Activated CD8-positive, alpha-beta T cell treated with anti-CD3 and anti-CD28 coated beads for 36 hours (primary cell): Measurements from ENCODE around the gene TSR3. TPM values are rescaled to one million over a fixed set of nuclear protein-coding genes. Genes with fewer than 3 reads are reported as not detected.

ENCODE experiments used
- ATAC-seq: fragments of 200-7000 bp; cut with Tn5 transposase; one replicate; pipeline ENCODE4 v1.10.0; 2021; ENCODE audit warnings: mild to moderate bottlenecking, moderate library complexity
- CTCF ChIA-PET: fragments of 350-600 bp; sonication (Branson Sonifier 250); formaldehyde crosslinking; loops from one replicate; lab custom pipeline; 2021; ENCODE audit warnings: antibody characterized with exemption; lab: Charles Lee
- POLR2A ChIA-PET: fragments of 350-600 bp; sonication (Branson Sonifier 250); formaldehyde crosslinking; loops from one replicate; lab custom pipeline; 2021; ENCODE audit warnings: antibody characterized with exemption; lab: Charles Lee
- DNase-seq: peaks from one replicate; pipeline ENCODE4 v3.0.0-alpha.2; 2020
- H3K27ac Mint-ChIP-seq: one replicate; pipeline ENCODE4 v1.8.0; 2021; ENCODE audit warnings: mild to moderate bottlenecking, mixed read lengths
- H3K27me3 Mint-ChIP-seq: one replicate; pipeline ENCODE4 v1.8.0; 2021; ENCODE audit warnings: mixed read lengths
- H3K36me3 Mint-ChIP-seq: one replicate; pipeline ENCODE4 v1.8.0; 2021; ENCODE audit warnings: low read depth, mixed read lengths
- H3K4me1 Mint-ChIP-seq: one replicate; pipeline ENCODE4 v1.8.0; 2021; ENCODE audit warnings: low read depth, mixed read lengths
- H3K4me3 Mint-ChIP-seq: one replicate; pipeline ENCODE4 v1.8.0; 2021; ENCODE audit warnings: mild to moderate bottlenecking, moderate library complexity, mixed read lengths
- H3K9me3 Mint-ChIP-seq: one replicate; pipeline ENCODE4 v1.8.0; 2021; ENCODE audit warnings: mixed read lengths
- intact Hi-C: fragments of 100-400 bp; cut with micrococcal nuclease; formaldehyde crosslinking; loops from one replicate; pipeline ENCODE4 v1.10.0; 2022
- total RNA-seq, 2 experiments: library from RNA; stranded (reverse); gene quantifications; one replicate each; pipeline ENCODE4 v1.2.3, GENCODE V29; 2021
- TF ChIP-seq, protein P1 (sequence below): fragments of 200-600 bp; IDR thresholded peaks from one replicate; pipeline ENCODE4 v1.8.0; 2022; ENCODE audit warnings: antibody characterized with exemption, mild to moderate bottlenecking

The TSR3 gene
- total RNA-seq, 2 experiments from 2014 or later = 54.7 to 57.4 TPM

DNA sequence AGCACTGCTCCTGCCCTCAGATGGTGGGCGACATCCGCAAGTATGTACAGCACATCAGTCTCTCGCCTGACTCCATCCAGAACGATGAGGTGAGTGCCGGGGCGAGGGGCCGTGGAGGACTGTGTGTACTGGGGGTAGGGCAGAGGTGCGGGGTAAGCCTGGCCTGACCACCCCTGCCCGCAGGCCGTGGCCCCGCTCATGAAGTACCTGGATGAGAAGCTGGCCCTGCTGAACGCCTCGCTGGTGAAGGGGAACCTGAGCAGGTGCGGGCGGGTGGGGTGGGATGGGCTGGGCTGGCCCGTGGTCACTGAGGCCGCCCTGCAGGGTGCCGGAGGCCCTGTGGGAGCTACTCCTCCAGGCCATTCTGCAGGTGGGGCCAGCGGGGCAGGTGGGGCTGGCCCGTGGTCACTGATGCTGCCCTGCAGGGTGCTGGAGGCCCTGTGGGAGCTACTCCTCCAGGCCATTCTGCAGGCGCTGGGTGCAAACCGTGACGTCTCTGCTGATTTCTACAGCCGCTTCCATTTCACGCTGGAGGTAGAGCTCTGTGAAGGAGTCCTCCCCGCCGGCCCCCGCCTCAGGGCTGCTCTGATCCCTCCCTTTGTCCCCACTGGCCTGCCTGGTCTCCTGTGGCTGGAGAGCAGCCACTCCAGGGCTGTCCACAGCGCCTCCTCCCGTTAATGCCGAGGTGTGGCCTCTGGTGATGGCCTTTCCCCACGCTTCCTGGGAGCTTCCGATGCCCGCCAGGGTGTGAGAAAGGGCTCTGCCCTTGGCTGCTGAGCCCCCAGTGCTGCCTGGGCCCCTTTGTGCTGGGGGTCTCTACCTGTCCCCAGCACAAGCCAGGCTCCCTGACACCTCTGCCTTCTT, 5.0 kb downstream of the TSR3 start:
- TF ChIP-seq, protein P1, sequence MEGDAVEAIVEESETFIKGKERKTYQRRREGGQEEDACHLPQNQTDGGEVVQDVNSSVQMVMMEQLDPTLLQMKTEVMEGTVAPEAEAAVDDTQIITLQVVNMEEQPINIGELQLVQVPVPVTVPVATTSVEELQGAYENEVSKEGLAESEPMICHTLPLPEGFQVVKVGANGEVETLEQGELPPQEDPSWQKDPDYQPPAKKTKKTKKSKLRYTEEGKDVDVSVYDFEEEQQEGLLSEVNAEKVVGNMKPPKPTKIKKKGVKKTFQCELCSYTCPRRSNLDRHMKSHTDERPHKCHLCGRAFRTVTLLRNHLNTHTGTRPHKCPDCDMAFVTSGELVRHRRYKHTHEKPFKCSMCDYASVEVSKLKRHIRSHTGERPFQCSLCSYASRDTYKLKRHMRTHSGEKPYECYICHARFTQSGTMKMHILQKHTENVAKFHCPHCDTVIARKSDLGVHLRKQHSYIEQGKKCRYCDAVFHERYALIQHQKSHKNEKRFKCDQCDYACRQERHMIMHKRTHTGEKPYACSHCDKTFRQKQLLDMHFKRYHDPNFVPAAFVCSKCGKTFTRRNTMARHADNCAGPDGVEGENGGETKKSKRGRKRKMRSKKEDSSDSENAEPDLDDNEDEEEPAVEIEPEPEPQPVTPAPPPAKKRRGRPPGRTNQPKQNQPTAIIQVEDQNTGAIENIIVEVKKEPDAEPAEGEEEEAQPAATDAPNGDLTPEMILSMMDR = no peak
- no peak for ATAC-seq
- H3K9me3 Mint-ChIP-seq = no peaks in the 10 kb centered on the region
- peaks cover 27% of the 10 kb centered on the region for H3K4me1 Mint-ChIP-seq
- intact Hi-C loops = no loop called here
- DNase-seq = no peak
- peaks cover 2% of the 10 kb centered on the region for H3K36me3 Mint-ChIP-seq
- no peak overlapping the region for H3K27ac Mint-ChIP-seq
- no peaks in the 10 kb centered on the region for H3K27me3 Mint-ChIP-seq
- no peak overlapping the region for H3K4me3 Mint-ChIP-seq
- CTCF ChIA-PET = interaction anchor here (0.5 to 1.2 kb wide), 2 partner anchors 17 to 693 kb away, joined by 3 read pairs; no protein-coding TSS in a partner anchor
- POLR2A ChIA-PET = interaction anchor here (0.8 to 1.0 kb wide), 3 partner anchors 14 to 74 kb away, joined by 3 to 5 read pairs (median 3); partner anchors contain the start of gene UQCC4

DNA sequence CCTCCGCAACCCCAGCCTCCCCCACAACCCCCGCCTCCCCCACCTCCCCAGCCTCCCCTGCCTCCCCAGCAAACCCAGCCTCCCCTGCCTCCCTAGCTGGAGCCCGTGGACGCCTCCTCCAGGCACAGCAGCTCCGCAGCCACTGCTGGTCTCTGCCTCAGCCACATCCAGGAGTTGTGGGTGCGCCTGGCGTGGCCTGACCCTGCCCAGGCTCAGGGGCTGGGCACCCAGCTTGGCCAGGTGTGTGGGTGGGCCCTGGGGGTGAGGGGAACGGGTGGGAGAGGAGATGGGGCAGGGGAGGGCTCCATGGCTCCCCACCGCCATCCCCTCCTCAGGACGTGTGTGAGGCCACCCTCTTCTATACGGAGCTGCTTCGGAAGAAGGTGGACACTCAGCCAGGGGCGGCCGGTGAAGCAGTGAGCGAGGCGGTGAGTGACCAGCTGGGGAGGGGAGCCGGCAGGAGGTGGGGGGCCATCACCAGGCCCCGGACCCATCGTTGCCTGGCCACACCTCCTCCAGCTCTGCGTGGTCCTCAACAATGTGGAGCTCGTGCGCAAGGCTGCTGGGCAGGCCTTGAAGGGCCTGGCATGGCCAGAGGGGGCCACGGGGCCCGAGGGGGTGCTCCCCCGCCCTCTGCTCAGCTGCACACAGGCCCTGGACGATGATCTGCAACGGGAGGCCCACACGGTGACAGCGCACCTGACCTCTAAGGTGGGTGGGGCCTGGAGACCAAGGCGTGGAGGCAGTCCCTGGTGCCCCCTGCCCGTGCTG, 5.8 kb downstream of the TSR3 start:
- TF ChIP-seq, protein P1 = no peak
- Mint-ChIP-seq H3K36me3 (no peaks in the 10 kb centered on the region), H3K27me3 (no peaks in the 10 kb centered on the region), H3K27ac (no peak overlapping the region), H3K4me1 (peaks cover 27% of the 10 kb centered on the region), H3K4me3 (no peak overlapping the region), H3K9me3 (no peaks in the 10 kb centered on the region)
- ChIA-PET POLR2A (interaction anchor here (1.0 kb wide), 1 partner anchor 75 kb away, joined by 5 read pairs; the partner anchor contains the start of gene UQCC4), CTCF (interaction anchor here (1.1 to 1.4 kb wide), 3 partner anchors 9 to 18 kb away, joined by 3 to 5 read pairs (median 3); no protein-coding TSS in a partner anchor)
- DNase-seq (no peak), ATAC-seq (no peak)
- intact Hi-C loops = no loop called here

DNA sequence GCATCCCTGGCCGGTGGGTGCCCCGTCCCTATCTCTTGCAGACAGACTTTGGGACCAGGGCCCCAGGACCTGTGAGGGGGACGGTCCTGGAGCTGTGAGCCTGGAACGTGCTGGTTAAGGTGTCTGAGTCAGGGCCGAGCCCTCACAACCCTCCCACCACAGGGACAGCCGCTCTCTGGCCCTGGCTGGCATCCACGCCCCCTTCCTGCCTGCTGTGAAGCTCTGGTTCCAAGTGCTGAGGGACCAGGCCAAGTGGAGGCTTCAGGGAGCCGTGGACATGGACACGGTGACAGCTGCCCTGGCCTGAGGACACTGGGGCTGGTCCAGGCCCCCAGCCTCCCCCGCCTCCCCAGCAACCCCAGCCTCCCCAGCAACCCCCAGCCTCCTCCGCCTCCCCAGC, 6.6 kb downstream of the TSR3 start:
- no peaks in the 10 kb centered on the region for H3K36me3 Mint-ChIP-seq
- ChIA-PET POLR2A (no interaction called here), CTCF (interaction anchor here (1.1 to 1.6 kb wide), 3 partner anchors 9 to 44 kb away, joined by 3 to 5 read pairs (median 4); no protein-coding TSS in a partner anchor)
- H3K27me3 Mint-ChIP-seq = no peaks in the 10 kb centered on the region
- H3K27ac Mint-ChIP-seq = no peak overlapping the region
- TF ChIP-seq, protein P1 = no peak
- H3K9me3 Mint-ChIP-seq = no peaks in the 10 kb centered on the region
- intact Hi-C loops = no loop called here
- ATAC-seq = no peak
- DNase-seq = no peak
- H3K4me3 Mint-ChIP-seq = no peak overlapping the region
- H3K4me1 Mint-ChIP-seq = peaks cover 20% of the 10 kb centered on the region

DNA sequence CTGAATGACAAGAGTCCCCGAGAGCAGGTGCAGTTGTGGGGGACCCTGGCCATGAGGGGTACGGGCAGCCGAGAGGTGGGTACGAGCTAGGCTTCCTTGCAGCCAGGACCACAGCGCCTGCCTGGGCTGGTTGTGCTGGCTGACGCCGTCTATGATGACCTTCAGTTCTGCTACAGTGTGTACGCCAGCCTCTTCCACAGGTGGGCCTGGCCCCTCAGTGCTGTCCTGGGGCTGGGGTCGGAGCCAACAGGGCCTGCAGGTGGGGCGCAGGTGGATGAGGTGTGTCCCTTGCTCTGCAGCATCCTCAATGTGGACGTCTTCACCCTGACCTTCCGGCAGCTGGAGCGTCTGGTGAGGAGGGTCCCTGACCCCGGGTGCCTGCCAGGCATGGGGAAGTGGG, 7.2 kb downstream of the TSR3 start:
- no peaks in the 10 kb centered on the region for H3K36me3 Mint-ChIP-seq
- H3K27me3 Mint-ChIP-seq = no peaks in the 10 kb centered on the region
- no peak overlapping the region for H3K27ac Mint-ChIP-seq
- TF ChIP-seq, protein P1 = no peak
- H3K9me3 Mint-ChIP-seq = no peaks in the 10 kb centered on the region
- ATAC-seq = no peak
- ChIA-PET POLR2A (no interaction called here), CTCF (interaction anchor here (1.1 to 1.6 kb wide), 3 partner anchors 8 to 44 kb away, joined by 3 to 5 read pairs (median 4); no protein-coding TSS in a partner anchor)
- H3K4me3 Mint-ChIP-seq = no peak overlapping the region
- intact Hi-C loops = no loop called here
- peaks cover 18% of the 10 kb centered on the region for H3K4me1 Mint-ChIP-seq
- DNase-seq = no peak
